GM21447 (cell line): ENCODE results near the gene FGR.
A peak's percentile ranks its signal among the peaks of the same experiment; 100 is the strongest.

Experiments
- ATAC-seq: cut with Tn5 transposase; IDR thresholded peaks from one replicate; pipeline ENCODE4 v1.9.1; 2021; ENCODE audit not compliant: unreplicated experiment

FGR gene

GRCh38 chr1:27569506-27570291 lies 65.3 kb downstream of the FGR start:
- ATAC-seq: no peak

DNA sequence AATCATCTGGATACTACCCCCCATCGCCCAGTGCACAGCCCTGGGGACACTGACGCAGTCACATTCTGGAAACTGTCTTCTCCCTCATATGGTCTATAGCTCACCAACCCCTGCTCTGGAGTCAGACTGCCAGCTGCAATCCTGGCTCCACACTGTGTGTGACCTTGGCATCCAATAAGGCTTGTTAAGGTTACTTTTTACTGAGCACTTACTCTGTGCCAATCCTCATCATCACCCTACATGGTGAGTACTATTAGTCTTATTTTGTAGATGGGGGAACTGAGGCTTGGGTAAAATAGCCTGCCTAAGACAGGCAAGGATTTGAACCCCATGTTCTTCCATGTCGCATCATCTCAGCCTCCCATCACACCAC lies 65.9 kb downstream of the FGR start:
- ATAC-seq: no peak

DNA sequence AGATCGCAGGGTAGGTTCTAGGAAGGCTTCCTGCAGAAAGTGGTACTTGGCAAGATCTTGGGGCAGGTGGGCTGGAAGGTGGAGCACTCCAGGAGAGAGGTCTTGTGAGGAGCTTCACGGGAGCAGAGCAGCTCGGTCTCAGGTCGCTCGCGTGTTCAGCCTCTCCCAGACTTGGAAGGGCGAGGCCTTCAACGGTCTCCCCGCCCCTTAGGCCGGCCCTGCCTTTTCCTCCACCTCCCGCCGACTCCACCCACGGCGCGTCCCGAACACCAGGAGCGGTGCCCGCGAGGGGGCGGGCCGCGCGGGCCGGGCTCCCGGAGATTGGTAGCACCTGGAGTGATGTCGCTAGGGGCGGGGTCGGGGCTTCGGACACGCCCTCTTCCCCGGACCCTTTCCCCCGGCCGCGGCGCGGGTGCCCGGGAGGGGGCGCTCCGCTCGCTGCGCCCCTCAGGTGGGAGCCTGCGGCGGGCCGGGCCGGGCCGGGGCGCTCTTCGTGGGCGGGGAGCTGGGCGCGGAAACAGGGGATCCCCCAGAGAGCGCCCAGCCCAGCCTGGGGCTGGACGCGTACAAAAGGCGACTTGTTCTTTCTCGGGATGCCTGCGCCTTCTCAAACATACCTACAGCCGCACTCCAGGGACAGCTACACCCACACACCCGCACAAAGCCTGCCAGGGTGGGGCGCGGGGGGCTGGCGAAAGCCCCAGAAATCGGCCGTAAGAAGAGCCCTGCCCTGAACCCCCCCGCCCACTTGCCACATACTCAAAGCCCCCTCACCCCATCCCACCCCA lies 66.5 kb downstream of the FGR start:
- ATAC-seq: peak; percentile 88

DNA sequence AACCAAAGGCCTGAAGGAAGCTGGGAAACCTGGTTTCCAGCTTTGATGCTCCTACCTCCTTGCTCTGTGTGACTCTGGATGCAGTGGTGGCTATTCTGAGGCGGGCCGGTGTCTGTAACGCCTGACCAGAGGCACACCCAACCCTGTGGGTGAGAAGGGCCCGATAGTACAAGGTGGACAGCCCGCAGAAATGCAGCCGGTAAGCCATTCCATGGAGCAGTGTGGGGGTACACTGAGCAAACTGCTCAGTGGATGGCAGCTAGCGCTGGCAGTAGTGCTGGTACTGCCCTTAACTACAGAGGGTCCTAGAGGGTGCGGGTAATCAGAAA lies 67.0 kb downstream of the FGR start:
- ATAC-seq: no peak

GRCh38 chr1:27567146-27567526 lies 67.8 kb downstream of the FGR start:
- no peak for ATAC-seq

DNA sequence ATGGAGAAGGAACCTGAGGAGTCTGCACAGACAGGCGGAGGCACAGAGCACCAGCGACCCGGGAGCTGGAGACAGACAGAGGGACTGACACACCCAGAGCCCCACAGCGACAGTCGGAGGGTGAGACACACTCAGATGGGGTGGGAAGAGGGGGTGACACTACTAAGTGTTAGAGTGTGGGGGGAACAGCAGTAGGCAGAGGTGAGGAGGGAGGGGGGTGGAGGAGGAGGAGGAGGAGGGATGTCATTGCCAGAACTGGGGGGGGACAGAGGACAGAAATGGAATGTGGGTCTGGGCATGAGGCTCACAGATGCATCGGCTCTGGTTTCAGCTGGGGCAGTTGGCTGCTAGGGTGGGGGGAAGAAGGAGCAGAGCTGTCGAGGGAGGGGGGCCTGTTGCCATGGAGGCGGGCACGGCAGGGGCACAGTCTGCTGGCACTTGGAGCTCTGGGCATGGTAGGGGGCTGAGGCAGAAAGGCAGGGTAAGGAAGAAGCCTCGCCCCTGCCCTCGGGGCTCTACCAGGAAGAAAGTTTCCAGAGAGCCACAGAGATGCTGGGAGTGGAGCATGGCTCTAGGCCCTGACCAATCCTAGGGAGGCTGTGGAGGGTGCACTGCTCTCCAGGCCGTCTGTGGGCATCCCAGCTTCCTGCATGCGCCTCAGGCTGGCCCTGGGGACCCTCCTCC lies 68.4 kb downstream of the FGR start:
- ATAC-seq: no peak

- ATAC-seq: no peak
Observed at GRCh38 chr1:27564710-27565649, 70.0 kb downstream of the FGR start.

DNA sequence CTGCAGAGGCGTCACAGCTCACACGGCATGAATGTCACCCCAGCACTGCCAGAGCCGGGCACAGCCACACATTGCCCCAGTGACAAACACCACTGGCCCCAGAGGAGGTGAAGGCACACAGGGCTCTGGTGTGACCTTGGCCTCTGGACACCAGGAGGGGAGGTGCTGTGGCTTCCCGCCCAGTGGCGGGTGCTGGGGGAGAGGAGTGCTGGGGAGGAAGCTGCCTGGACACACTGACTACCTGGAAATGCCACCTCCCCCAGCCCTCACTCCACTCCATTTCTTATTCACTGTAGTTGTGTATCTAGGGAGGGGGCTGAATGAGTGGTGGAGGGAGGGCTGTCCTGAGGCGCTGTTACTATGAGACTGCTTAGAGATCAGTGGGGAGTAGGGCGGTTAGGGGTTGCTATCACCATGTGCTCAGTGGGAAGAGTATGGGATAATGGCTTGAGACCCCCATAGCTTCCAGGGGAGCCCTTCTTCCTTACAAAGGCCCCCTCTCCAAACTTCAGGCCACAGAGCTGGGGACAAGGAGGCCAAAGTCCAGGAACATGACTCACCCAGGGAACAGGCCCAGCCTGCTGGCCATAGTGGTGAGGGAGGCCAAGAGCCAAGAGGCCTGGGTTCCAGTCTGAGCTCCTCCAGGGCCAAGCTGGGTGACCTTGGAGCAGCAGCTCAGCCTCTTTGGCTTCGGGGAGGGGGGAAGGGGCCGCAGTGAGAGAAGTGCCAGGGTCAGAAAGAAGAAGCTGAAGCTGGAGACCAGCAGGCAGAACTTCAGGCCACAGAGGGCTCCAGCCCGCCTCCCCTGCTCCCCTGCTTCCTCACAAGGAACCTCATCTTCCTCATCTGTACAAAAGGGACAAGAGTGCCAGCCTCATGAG lies 71.2 kb downstream of the FGR start:
- ATAC-seq: no peak

DNA sequence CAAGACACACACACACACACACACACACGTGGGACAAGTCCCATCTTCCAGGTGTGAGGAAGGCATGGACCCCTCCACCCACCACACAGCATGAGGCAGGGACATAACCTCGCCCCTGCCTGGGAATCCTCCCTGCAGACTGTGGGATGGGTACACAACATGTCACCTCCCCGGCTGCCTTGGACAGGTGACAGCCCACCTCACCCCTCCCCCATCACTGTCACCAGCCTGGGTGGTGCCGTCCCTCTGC lies 71.7 kb downstream of the FGR start:
- no peak for ATAC-seq

DNA sequence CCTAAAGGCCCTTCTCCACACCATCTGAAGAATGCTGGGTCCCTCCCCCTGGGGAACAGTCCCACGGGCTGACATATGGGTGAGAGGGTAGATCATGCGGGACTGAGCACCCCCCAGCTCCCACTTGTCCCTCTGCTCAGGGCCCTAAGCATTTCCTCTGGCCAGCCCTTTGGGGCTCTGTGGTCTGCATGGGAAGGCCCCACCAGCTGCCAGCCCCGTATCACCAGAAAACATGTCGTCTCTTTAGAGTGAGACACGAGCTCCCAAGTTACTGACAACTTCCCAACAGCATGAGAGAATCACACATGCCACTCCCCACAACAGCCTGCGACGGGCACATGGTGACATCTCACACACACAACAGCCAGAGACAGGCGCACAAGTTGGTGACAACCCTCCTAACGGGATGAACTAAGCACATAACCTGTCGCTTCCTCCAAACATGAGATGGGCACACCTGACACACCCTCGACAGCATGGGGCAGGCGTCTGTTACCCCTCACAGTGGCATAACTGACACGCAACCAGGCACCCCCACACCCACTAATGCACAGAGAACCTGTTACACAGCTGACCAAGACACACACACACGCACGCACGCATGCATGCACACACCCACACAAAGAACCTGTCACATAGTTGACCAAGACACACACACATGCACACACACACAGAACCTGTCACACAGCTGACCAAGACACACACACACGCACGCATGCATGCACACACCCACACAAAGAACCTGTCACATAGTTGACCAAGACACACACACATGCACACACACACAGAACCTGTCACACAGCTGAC lies 72.2 kb downstream of the FGR start:
- ATAC-seq: no peak
